Stomach (tissue), 9 donors: Measurements from ENCODE around the gene CST11. TPM values are rescaled to one million over a fixed set of nuclear protein-coding genes. Genes with fewer than 3 reads are reported as not detected.

Source experiments
- DNase-seq, 2 donors: peaks; one replicate each; pipeline versions ENCODE4 v3.0.0 to v3.0.0-alpha.2; 2013 to 2019
- H3K27ac ChIP-seq, 5 donors: fragments of 200-600 bp in 4 of 5; sonication (generic) in 4 of 5; one replicate each; pipeline ENCODE4 v1.5.1; 2013 to 2019; ENCODE audit warnings: mild to moderate bottlenecking in 1 of 5, moderate library complexity in 1 of 5
- H3K27me3 ChIP-seq, 3 donors: fragments of 200-600 bp; sonication (generic); one replicate each; pipeline ENCODE4 v1.5.1; 2017 to 2019; ENCODE audit warnings: mixed run types in 1 of 3
- H3K36me3 ChIP-seq, 4 donors: fragments of 200-600 bp; sonication (generic); 1 replicate in 3 of 4; 2 replicates in 1 of 4; pipeline ENCODE4 v1.5.1; 2016 to 2019
- H3K4me1 ChIP-seq, 4 donors: fragments of 200-600 bp; sonication (generic); one replicate each; pipeline ENCODE4 v1.5.1; 2016 to 2019
- H3K4me3 ChIP-seq, 4 donors: fragments of 200-600 bp; sonication (generic) in 3 of 4; one replicate each; pipeline ENCODE4 v1.5.1; 2016 to 2019; ENCODE audit warnings: mild to moderate bottlenecking in 1 of 4
- H3K9me3 ChIP-seq, 4 donors: fragments of 200-600 bp; sonication (generic); one replicate each; pipeline ENCODE4 v1.5.1; 2016 to 2019
- EP300 ChIP-seq: sonication (generic); formaldehyde crosslinking; IDR thresholded peaks from one replicate; pipeline ENCODE4 v1.6.1; 2017; ENCODE audit warnings: antibody characterized with exemption
- POLR2A ChIP-seq, 4 donors: fragments of 450-650 bp; IDR thresholded peaks; one replicate each; pipeline ENCODE4 v1.6.1; 2016; ENCODE audit warnings: antibody characterized with exemption in 4 of 4, control low read depth in 2 of 4, mild to moderate bottlenecking in 1 of 4, moderate library complexity in 1 of 4
- POLR2AphosphoS5 ChIP-seq, 3 donors: sonication (generic); formaldehyde crosslinking; IDR thresholded peaks; one replicate each; pipeline ENCODE4 v1.6.1; 2016; ENCODE audit warnings: antibody characterized with exemption in 3 of 3
- WGBS, 5 donors: extraction: QIAGEN DNeasy Blood & Tissue Kit in 3 of 5; methylation state at CpG; one replicate each; pipeline versions ENCODE4 v1.1.5 to v1.1.7; 2013 to 2018; 5-methylcytosine and 5-hydroxymethylcytosine counted together
- intact Hi-C: fragments of 100-400 bp; cut with DNase I; formaldehyde crosslinking; loops from one replicate; pipeline ENCODE4 v1.15.1; 2023; ENCODE audit warnings: low total_unique reads
- polyA plus RNA-seq, 3 donors: library from polyadenylated mRNA; stranded (reverse); fragments of 200-250 nt; gene quantifications; one replicate each; pipeline ENCODE4 v1.2.3, GENCODE V29; 2013
- small RNA-seq, 4 donors: library from RNA; depleted of rRNA; stranded (forward); fragments of <200 nt; gene quantifications; one replicate each; pipeline ENCODE3, GENCODE V24; 2016
- total RNA-seq, 5 donors: library from RNA; depleted of rRNA; stranded (reverse); fragments of >200 nt; gene quantifications; one replicate each; pipeline versions ENCODE4 v1.1.0 to v1.2.3, GENCODE V29; 2014 to 2016
- TF ChIP-seq, protein P1 (sequence below), 7 experiments: fragments of 450-650 bp in 4 of 7; fragments of 200-600 bp in 3 of 7; sonication (generic) in 3 of 7; IDR thresholded peaks; one replicate each; pipeline ENCODE4 v1.5.1; 2016 to 2019; ENCODE audit warnings: antibody characterized with exemption in 7 of 7, control low read depth in 2 of 7, mild to moderate bottlenecking in 1 of 7
- donor health status: healthy with polysubstance abuse.
- donor health status: Bipolar disorder and iron deficiency.
- donor health status: healthy.

Gene CST11
- total and polyA plus RNA-seq, 8 donors: not detected

DNA sequence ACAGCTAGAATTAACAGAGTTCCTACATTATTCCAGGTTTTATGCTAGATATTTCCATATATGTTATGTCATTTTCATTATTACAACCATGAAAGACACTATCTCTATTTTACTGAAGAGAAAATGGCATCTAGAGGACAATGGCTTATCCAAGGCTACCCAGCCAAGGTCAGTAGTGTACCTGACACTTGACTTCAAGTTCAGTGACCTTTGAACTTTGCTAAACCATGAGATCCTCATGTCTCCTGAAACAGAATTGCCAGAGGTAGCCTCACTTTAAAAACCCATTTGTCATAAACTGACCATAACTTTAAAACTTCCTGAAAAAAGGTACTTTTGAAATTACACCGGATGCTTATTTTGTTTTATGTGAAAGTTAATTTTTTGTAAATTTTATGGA lies 45.8 kb downstream of the CST11 start:
- TF ChIP-seq, protein P1, sequence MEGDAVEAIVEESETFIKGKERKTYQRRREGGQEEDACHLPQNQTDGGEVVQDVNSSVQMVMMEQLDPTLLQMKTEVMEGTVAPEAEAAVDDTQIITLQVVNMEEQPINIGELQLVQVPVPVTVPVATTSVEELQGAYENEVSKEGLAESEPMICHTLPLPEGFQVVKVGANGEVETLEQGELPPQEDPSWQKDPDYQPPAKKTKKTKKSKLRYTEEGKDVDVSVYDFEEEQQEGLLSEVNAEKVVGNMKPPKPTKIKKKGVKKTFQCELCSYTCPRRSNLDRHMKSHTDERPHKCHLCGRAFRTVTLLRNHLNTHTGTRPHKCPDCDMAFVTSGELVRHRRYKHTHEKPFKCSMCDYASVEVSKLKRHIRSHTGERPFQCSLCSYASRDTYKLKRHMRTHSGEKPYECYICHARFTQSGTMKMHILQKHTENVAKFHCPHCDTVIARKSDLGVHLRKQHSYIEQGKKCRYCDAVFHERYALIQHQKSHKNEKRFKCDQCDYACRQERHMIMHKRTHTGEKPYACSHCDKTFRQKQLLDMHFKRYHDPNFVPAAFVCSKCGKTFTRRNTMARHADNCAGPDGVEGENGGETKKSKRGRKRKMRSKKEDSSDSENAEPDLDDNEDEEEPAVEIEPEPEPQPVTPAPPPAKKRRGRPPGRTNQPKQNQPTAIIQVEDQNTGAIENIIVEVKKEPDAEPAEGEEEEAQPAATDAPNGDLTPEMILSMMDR (IDR thresholded peaks at IDR 0.05): no peak
- TF ChIP-seq EP300 (no peak), POLR2AphosphoS5 (IDR thresholded peaks at IDR 0.05) (no peak), POLR2A (IDR thresholded peaks at IDR 0.05) (no peak)
- Histone ChIP-seq H3K9me3 (no peaks in the 10 kb centered on the region), H3K4me1 (peaks cover 12 to 34% (median 20%) of the 10 kb centered on the region in 4 donors), H3K27me3 (no peaks in the 10 kb centered on the region), H3K4me3 (no peak overlapping the region), H3K36me3 (peaks cover 0 to 9% (median 7%) of the 10 kb centered on the region in 4 donors), H3K27ac (no peak overlapping the region)
- intact Hi-C loops: no loop called here
- DNase-seq: no peak
- 92 to 100% (median 97%) methylated on average over 1 of the region's 1 CpG for WGBS, 5 donors

DNA sequence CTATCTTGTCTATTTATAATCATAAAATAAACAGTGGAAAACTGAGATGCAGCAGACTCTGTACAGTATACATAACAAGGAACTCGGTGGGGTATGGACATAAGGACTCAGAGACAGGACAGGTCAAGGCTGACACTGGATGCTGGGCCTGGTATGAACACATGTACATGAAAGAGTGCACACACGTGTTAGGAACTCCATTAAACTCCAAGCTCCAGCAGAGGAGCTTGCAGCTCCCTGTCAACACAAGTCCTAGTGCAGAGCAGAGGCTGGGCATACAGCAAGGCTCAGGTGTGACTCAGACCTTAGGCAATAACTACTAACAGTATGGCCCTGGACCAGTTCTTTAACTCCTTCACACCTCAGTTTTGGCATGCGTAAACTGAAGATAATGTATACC lies 48.5 kb downstream of the CST11 start:
- WGBS, 5 donors: 36 to 52% (median 46%) methylated on average over 3 of the region's 3 CpGs
- no peaks in the 10 kb centered on the region for H3K9me3 ChIP-seq
- peaks cover 0 to 26% (median 20%) of the 10 kb centered on the region in 4 donors for H3K36me3 ChIP-seq
- no peak overlapping the region for H3K4me3 ChIP-seq
- no peaks in the 10 kb centered on the region for H3K27me3 ChIP-seq
- no peak overlapping the region for H3K27ac ChIP-seq
- TF ChIP-seq, protein P1 (IDR thresholded peaks at IDR 0.05): no peak
- TF ChIP-seq POLR2A (IDR thresholded peaks at IDR 0.05) (no peak), EP300 (no peak), POLR2AphosphoS5 (IDR thresholded peaks at IDR 0.05) (no peak)
- intact Hi-C loops: no loop called here
- DNase-seq: peak in 1 of 2 donors; percentile 30
- H3K4me1 ChIP-seq: peaks cover 12 to 22% (median 19%) of the 10 kb centered on the region in 4 donors

DNA sequence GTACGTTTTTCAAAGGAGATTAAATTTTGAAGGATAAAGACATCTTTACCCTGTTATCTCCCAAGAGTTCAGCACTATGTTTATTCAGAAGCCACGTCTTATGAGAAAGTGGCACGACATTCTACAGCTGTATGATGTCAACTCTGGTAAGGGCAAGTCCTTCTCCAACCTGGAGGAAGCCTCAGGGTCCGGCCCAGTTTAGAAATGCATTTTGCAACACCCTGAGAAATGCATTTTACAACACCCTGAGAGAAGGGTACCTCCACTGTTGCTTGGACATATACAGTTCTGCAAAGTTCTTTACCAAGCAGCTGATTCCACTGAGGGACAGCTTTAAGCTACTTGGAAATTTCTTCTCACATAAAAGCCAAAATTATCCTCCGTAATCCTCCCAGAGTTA lies 48.9 kb downstream of the CST11 start:
- intact Hi-C loops: no loop called here
- no peak for DNase-seq
- no peaks in the 10 kb centered on the region for H3K9me3 ChIP-seq
- peaks cover 12 to 22% (median 19%) of the 10 kb centered on the region in 4 donors for H3K4me1 ChIP-seq
- H3K27ac ChIP-seq: no peak overlapping the region
- WGBS, 5 donors: 59 to 70% (median 68%) methylated on average over 5 of the region's 5 CpGs
- TF ChIP-seq POLR2A (IDR thresholded peaks at IDR 0.05): no peak
- TF ChIP-seq POLR2AphosphoS5 (IDR thresholded peaks at IDR 0.05): no peak
- TF ChIP-seq, protein P1 (IDR thresholded peaks at IDR 0.05): no peak
- no peak for TF ChIP-seq EP300
- peaks cover 0 to 26% (median 20%) of the 10 kb centered on the region in 4 donors for H3K36me3 ChIP-seq
- H3K4me3 ChIP-seq: no peak overlapping the region
- no peaks in the 10 kb centered on the region for H3K27me3 ChIP-seq

DNA sequence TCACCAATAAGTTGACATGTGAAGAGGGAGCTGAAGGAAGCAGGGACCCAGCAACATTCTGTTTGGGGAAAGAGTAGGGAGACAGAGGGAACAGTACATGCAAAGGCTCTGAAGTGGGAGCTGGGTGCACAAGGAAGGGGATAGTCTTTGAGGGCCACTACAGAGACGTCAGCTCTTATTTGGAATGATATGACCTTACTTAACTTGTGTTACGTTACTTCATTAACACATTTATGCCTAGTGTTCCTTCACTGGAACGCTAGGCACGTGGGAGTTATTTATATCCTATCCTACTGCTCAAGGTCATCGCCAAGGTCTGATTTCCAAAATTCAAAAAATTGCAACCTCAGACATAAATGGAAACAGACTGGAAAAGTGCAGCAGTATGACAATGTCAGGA lies 51.6 kb downstream of the CST11 start:
- DNase-seq: no peak
- Histone ChIP-seq H3K36me3 (peaks cover 0 to 26% (median 20%) of the 10 kb centered on the region in 4 donors), H3K27ac (no peak overlapping the region), H3K27me3 (no peaks in the 10 kb centered on the region), H3K4me1 (peaks cover 12 to 26% (median 17%) of the 10 kb centered on the region in 4 donors), H3K4me3 (no peak overlapping the region), H3K9me3 (no peaks in the 10 kb centered on the region)
- intact Hi-C loops: no loop called here
- no peak for TF ChIP-seq POLR2A (IDR thresholded peaks at IDR 0.05)
- TF ChIP-seq POLR2AphosphoS5 (IDR thresholded peaks at IDR 0.05): no peak
- no peak for TF ChIP-seq EP300
- TF ChIP-seq, protein P1 (IDR thresholded peaks at IDR 0.05): no peak
- WGBS, 5 donors: 75 to 96% (median 88%) methylated on average over 5 of the region's 5 CpGs

Small RNAs within 50 kb of the gene (small RNA-seq; reads per million reads assigned to genes)
- gene RF00019: 0 reads per million in 4 donors

Other genes with a start within 250 kb of the CST11 start
- 10 to 100 TPM in 1 of 5 donors, 1 to 10 TPM in 4; 2.3 to 17.6 (median 9.0) TPM for gene NXT1, start 102.1 kb downstream of the CST11 start, total RNA-seq
- gene NXT1, start 102.1 kb downstream of the CST11 start, polyA plus RNA-seq: 10 to 100 TPM; 22.1 to 24.8 (median 22.2) TPM
- gene GZF1, start 90.7 kb downstream of the CST11 start, total RNA-seq: 10 to 100 TPM in 3 of 5 donors, 1 to 10 TPM in 2; 2.9 to 19.7 (median 10.3) TPM
- 1 to 10 TPM; 4.4 to 7.6 (median 6.0) TPM for gene GZF1, start 90.7 kb downstream of the CST11 start, polyA plus RNA-seq
- gene NAPB, start 31.4 kb downstream of the CST11 start, total RNA-seq: 10 to 100 TPM in 3 of 5 donors, 1 to 10 TPM in 1, under 1 TPM in 1; 0.58 to 33.5 (median 11.3) TPM
- gene NAPB, start 31.4 kb downstream of the CST11 start, polyA plus RNA-seq: 1 to 10 TPM; 5.0 to 6.6 (median 5.1) TPM
- 10 to 100 TPM in 1 of 5 donors, not detected in 4; 39.4 TPM for gene CSTL1, start 13.2 kb downstream of the CST11 start, total RNA-seq
- gene CSTL1, start 13.2 kb downstream of the CST11 start, polyA plus RNA-seq: not detected
- not detected for gene CST8, start 38.2 kb upstream of the CST11 start, total RNA-seq
- gene CST8, start 38.2 kb upstream of the CST11 start, polyA plus RNA-seq: not detected
- gene CST9L, start 115.6 kb upstream of the CST11 start, total RNA-seq: not detected
- gene CST9L, start 115.6 kb upstream of the CST11 start, polyA plus RNA-seq: not detected
- gene CST9, start 153.0 kb upstream of the CST11 start, total RNA-seq: not detected
- gene CST9, start 153.0 kb upstream of the CST11 start, polyA plus RNA-seq: not detected
- 1,000 to 10,000 TPM in 1 of 5 donors, 100 to 1,000 TPM in 4; 231 to 2,024 (median 730) TPM for gene CST3, start 185.1 kb upstream of the CST11 start, total RNA-seq
- gene CST3, start 185.1 kb upstream of the CST11 start, polyA plus RNA-seq: 100 to 1,000 TPM; 355 to 952 (median 410) TPM
- not detected for gene CST4, start 236.2 kb upstream of the CST11 start, total RNA-seq
- not detected for gene CST4, start 236.2 kb upstream of the CST11 start, polyA plus RNA-seq